ENCODE results near the gene RELN. TPM values are rescaled to one million over a fixed set of nuclear protein-coding genes. Genes with fewer than 3 reads are reported as not detected.

Gene RELN
- total RNA-seq, 1 donor from 2014 or later = 0.19 TPM

DNA sequence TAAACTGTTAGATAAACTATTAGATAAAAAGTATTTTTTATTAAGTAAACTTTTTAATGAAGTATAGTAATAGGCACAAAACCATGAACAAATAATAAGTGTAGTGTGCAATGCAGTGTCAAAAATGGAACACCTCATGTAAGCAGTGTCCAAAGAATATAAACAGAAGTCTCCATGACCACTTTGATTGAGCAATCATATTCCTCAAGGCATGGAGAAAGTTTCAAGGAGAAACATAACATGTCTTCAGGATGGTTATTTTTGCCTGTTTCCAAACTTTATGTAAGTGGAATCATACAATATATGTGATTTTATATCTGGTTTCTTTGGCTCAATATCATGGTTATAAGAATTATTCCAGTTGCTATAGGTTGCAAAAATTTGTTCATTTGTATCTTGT is 6.1 kb upstream of the RELN start:
- no peaks in the 10 kb centered on the region for H3K9me3 Mint-ChIP-seq (ENCODE audit: unreplicated experiment)
- H3K27ac Mint-ChIP-seq (ENCODE audit: unreplicated experiment) = no peak overlapping the region
- H3K36me3 Mint-ChIP-seq (ENCODE audit: unreplicated experiment) = no peaks in the 10 kb centered on the region
- peaks cover under 1% of the 10 kb centered on the region for H3K4me1 Mint-ChIP-seq (ENCODE audit: unreplicated experiment)
- TF ChIP-seq, protein P1, sequence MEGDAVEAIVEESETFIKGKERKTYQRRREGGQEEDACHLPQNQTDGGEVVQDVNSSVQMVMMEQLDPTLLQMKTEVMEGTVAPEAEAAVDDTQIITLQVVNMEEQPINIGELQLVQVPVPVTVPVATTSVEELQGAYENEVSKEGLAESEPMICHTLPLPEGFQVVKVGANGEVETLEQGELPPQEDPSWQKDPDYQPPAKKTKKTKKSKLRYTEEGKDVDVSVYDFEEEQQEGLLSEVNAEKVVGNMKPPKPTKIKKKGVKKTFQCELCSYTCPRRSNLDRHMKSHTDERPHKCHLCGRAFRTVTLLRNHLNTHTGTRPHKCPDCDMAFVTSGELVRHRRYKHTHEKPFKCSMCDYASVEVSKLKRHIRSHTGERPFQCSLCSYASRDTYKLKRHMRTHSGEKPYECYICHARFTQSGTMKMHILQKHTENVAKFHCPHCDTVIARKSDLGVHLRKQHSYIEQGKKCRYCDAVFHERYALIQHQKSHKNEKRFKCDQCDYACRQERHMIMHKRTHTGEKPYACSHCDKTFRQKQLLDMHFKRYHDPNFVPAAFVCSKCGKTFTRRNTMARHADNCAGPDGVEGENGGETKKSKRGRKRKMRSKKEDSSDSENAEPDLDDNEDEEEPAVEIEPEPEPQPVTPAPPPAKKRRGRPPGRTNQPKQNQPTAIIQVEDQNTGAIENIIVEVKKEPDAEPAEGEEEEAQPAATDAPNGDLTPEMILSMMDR (IDR thresholded peaks at IDR 0.05) = no peak
- DNase-seq (ENCODE audit: extremely low spot score, unreplicated experiment) = no peak
- peaks cover 34% of the 10 kb centered on the region for H3K27me3 Mint-ChIP-seq (ENCODE audit: unreplicated experiment)
- H3K4me3 Mint-ChIP-seq (ENCODE audit: unreplicated experiment) = no peak overlapping the region

DNA sequence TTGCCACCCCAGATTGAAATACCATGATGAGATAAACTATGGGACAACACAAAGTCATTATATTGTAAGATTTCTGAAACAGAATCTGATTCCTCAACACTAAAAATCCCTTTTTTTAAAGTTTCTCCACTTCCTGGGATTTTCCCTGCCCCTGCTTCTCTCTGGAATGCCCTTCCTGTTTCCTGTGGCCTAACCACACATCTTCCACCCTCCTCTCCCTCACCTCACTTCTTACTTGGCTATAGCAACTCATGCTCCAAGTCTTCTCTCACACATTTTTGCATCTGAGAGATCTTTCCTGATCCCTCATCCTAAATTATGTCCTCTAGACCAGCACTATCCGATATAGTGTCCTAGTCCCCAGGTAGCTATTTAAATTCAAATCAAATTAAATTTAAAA is 4.1 kb upstream of the RELN start:
- Mint-ChIP-seq H3K27me3 (ENCODE audit: unreplicated experiment) (peaks cover 33% of the 10 kb centered on the region), H3K36me3 (ENCODE audit: unreplicated experiment) (no peaks in the 10 kb centered on the region), H3K9me3 (ENCODE audit: unreplicated experiment) (no peaks in the 10 kb centered on the region), H3K27ac (ENCODE audit: unreplicated experiment) (no peak overlapping the region), H3K4me1 (ENCODE audit: unreplicated experiment) (peaks cover 8% of the 10 kb centered on the region), H3K4me3 (ENCODE audit: unreplicated experiment) (no peak overlapping the region)
- TF ChIP-seq, protein P1 (IDR thresholded peaks at IDR 0.05) = no peak
- no peak for DNase-seq (ENCODE audit: extremely low spot score, unreplicated experiment)

DNA sequence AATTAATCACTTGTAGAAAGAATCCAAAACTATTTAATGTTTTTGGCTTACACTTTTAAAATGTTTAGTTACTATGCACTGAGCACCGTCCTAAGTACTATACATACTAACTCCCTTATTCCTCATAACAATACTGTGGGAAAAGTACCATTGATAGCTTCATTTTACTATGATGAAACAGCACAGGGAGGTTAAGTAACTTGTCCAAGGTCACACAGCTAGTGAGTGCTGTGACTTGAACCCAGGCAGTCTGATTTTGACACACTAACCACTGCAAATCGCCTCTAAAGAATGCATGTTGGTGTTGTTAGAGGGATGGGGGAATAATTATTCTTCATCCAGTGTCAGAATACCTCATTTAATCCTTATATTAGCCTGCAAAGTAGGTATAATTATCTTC is 1.9 kb upstream of the RELN start:
- H3K27me3 Mint-ChIP-seq (ENCODE audit: unreplicated experiment) = peaks cover 51% of the 10 kb centered on the region
- H3K27ac Mint-ChIP-seq (ENCODE audit: unreplicated experiment) = no peak overlapping the region
- DNase-seq (ENCODE audit: extremely low spot score, unreplicated experiment) = no peak
- H3K36me3 Mint-ChIP-seq (ENCODE audit: unreplicated experiment) = no peaks in the 10 kb centered on the region
- H3K9me3 Mint-ChIP-seq (ENCODE audit: unreplicated experiment) = no peaks in the 10 kb centered on the region
- H3K4me3 Mint-ChIP-seq (ENCODE audit: unreplicated experiment) = no peak overlapping the region
- TF ChIP-seq, protein P1 (IDR thresholded peaks at IDR 0.05) = no peak
- H3K4me1 Mint-ChIP-seq (ENCODE audit: unreplicated experiment) = peaks cover 11% of the 10 kb centered on the region

DNA sequence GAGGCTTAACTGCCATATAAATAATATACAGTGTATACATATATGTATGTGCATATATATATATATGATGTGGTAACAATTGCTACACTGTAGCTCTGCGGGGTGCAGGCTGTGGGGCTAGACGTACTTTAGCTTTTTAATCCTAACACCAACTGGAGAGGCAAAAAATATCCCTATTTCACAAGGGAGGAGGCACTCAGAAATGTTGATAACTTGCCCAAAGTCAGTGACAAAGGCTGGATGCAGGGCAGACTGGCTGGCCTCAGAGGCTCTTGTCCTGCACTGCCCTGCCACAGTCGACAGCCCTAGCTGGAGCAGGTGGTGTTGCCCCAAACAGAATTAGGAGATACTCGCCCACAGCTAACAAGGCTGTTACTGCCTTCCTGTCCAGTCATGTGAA is 1.5 kb upstream of the RELN start:
- TF ChIP-seq, protein P1 (IDR thresholded peaks at IDR 0.05) = no peak
- H3K36me3 Mint-ChIP-seq (ENCODE audit: unreplicated experiment) = no peaks in the 10 kb centered on the region
- H3K4me1 Mint-ChIP-seq (ENCODE audit: unreplicated experiment) = peaks cover 11% of the 10 kb centered on the region

DNA sequence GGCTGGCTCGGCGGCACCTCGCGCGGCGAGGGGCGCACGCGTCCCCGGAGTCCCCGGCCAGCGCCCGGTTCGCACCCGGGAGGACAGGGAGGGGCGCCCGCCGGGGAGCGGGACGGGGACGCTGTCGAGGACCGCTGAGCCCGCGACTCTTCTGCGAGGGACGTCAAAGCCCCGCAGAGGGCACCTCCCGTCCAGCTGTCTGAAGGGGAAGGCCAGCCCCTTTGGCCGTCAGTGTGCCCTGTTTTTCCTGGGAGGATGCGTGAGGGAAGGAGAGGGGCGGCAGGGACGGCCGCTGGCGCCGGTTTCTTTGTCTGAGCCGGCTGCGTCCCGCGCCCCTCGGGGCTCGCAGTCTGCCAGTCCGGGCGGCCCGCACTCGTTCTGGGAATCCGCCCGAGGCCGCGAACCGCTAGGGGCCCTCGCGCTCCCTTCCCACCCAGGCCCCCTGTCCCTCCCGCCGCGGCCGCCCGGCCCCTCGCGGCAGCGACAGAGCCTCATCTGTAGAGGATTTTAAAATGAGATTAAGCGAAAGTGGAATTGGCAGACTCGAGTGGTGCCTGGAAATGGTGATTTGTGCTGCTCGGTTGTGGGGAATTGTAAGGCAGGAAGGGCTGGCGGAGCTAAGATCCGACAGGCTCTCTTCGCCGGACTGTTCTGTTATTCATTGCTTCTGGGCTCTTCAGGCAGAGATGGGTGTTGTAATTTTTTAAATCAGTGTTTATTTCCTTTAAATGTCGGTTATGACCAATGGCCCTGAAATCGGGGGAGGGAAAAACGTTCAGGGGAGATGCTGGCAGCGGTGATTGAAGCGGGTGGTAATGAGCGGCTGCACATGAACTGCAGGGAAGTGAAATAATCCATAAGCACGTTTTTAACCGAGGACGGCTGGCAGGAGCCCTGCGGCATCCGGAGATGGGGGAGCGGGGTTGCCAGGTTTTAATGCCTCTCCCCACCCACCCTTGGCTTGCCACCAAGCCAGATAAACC is 618 bp upstream of the RELN start:
- Mint-ChIP-seq H3K36me3 (ENCODE audit: unreplicated experiment) (no peaks in the 10 kb centered on the region), H3K27me3 (ENCODE audit: unreplicated experiment) (peaks cover 62% of the 10 kb centered on the region), H3K4me3 (ENCODE audit: unreplicated experiment) (peak overlapping the region; percentile 66), H3K9me3 (ENCODE audit: unreplicated experiment) (no peaks in the 10 kb centered on the region), H3K4me1 (ENCODE audit: unreplicated experiment) (peaks cover 11% of the 10 kb centered on the region), H3K27ac (ENCODE audit: unreplicated experiment) (no peak overlapping the region)
- no peak for DNase-seq (ENCODE audit: extremely low spot score, unreplicated experiment)
- TF ChIP-seq, protein P1 (IDR thresholded peaks at IDR 0.05) = no peak

More for the DNA sequence above, 1.5 kb upstream of the RELN start:
- Mint-ChIP-seq H3K27ac (ENCODE audit: unreplicated experiment) (no peak overlapping the region), H3K9me3 (ENCODE audit: unreplicated experiment) (no peaks in the 10 kb centered on the region), H3K27me3 (ENCODE audit: unreplicated experiment) (peaks cover 53% of the 10 kb centered on the region), H3K4me3 (ENCODE audit: unreplicated experiment) (peak overlapping the region; percentile 66)
- DNase-seq (ENCODE audit: extremely low spot score, unreplicated experiment) = no peak
